Fibroblast of skin of abdomen (primary cell): ENCODE data around the gene DNMT1.
"Not testable (repeated sequence)": the region's sequence is repeated elsewhere in the genome, so short reads cannot be mapped to it uniquely, and the experiment has no call there.

Experiments
- DNase-seq: peaks from one replicate; pipeline ENCODE4 v3.0.0-alpha.2; 2013

DNMT1 gene

GRCh38 chr19:10220695-10221094 is 25.9 kb upstream of the DNMT1 start:
- DNase-seq = no peak

DNA sequence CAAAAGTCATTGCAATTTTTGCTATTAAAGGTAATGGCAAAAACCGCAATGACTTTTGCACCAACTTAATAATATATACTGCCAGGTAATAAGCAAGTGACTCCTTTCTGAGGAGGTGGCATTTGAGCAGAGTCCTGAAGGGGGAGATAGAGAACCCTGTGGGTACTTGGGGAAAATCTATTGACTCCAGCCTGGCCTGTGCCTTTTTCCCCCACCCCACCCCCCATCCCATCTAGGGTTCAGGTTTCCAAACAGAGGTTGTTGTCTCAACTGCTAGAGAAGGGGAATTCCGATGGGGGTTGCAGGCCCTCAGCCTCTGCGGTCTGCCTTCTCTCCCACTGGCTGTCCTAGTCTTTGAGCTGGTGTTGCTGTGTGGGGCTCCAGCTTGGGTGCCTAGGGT is 24.9 kb upstream of the DNMT1 start:
- peak; percentile 77 for DNase-seq

DNA sequence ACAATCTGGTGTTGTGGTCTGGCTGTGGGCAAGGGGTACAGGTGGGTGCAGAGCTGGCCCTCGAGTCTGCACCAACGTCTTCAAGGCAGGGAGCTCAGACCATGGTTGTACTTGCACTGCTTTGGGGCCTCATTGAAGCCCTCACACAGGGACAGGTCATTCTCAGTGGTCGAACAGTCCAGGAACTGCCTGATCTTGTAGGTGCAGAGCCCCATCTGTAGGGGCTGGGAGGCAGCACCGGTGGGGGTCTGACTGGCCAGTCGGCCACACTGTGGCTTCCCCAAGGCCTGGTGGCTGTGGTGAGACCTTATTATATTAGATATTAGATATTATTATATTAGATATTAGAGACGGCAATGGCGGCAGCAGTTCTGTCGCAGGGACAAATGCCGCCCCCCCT is 22.3 kb upstream of the DNMT1 start:
- DNase-seq = no peak

DNA sequence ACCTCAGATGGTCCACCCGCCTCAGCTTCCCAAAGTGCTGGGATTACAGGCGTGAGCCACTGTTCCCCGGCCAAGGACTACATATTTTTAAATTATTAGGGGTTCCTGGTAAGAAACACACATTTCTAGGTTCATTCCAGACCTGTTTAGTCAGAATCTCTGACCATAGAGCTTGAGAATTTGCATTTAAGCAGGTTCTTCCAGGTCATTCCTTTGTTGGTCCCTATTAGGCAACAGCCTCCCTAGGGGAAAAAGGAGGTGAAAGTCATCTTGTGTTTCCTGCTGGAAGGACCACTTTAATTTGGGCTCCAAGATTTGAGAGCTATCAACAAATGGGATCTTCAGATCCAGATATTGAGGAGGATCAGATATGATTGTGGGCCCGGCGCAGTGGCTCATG is 20.0 kb upstream of the DNMT1 start:
- peak; percentile 61 for DNase-seq

- DNase-seq = no peak
Observed at GRCh38 chr19:10211691-10212090, 16.9 kb upstream of the DNMT1 start.

DNA sequence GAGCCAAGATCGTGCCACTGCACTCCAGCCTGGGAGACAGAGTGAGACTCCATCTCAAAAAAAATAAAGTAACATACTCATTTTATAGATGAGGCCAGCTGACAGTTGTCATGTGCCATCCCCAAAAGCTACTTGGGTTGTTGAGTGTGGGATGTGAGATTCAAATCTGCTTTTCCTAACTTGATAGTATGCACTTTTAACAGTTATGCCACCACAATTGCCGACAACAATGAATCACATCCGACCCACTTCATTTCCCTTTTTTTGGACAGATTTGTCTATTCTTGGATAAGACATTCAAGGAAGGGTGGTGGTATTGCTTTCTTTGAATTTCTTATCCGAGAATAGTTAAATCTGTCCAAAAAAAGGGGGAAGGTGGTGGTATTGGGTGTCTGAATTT is 16.3 kb upstream of the DNMT1 start:
- DNase-seq = no peak

DNA sequence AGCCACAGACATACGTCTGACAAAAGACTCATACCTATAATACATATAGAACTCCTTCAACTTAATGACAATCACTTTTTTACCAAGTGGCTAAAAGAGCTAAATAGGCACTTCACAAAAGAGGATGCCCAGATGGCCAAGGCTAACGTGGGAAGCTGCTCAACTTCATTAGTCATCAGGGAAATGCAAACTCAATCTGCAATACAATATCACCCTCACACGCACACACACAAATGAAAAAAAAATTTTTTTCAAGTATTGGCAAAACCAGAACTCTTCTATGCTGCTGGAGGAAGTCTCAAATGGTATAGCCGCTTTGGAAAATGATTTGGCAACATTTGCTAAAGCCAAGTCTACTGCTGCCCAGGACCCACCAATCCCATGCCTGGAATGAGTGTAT is 14.6 kb upstream of the DNMT1 start:
- DNase-seq = peak; percentile 21

DNA sequence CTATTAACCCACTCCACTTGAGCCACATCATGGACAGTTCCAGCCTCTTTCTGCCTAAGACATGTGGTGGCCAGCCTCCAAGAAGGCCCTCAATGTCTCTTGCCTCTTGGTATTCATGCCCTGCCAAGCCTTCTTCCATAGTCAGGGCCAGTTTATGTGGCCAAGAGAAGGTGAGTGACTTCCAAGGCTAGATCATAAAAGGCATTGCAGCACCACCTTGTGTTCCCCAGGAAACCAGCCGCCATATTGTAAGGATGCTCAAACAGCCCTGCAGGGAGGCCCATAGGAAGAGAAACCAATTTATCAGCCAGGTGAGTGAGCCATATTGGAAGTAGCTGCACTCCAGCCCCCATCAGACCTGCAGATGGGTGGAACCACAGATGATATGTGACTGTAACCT is 12.3 kb upstream of the DNMT1 start:
- DNase-seq = no peak

DNA sequence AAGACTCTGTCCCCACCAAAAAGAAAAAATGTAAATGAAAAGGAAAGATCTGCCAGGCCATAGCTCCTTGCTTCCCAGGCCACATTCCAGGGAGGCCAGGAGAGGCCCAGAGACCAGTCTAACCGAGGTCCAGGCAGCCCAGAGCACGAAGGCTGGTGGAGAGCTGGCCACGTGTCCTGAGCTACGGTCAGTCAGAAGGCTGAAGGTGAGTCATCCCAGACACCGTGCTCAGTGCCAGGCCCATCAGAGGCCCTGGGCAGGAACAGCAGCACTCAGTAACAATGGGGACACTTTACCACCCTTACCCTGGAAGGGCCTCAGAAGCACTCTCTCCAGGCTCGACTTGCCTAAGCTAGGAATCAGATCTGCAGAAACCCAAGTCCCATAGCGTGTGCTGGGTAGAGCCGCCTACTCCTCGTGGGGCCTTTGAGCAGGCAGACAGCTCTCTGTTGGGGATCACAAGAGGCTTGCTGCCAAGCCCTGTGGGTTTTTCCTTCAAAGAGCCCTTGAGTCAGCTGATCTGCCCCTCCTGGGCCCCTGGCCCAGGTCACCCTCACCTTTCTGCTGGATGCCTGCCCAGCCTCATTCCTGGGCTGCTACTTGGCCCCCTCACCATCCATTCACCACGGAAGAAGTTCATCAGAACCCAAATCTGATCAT is 11.6 kb upstream of the DNMT1 start:
- DNase-seq = no peak

GRCh38 chr19:10205636-10206035 is 10.9 kb upstream of the DNMT1 start:
- DNase-seq = no peak

GRCh38 chr19:10203686-10204085 is 8.9 kb upstream of the DNMT1 start:
- DNase-seq = no peak

- no peak for DNase-seq
Observed at GRCh38 chr19:10201176-10201575, 6.4 kb upstream of the DNMT1 start.

- not testable (repeated sequence) for DNase-seq
Observed at GRCh38 chr19:10200101-10200500, 5.3 kb upstream of the DNMT1 start.

DNA sequence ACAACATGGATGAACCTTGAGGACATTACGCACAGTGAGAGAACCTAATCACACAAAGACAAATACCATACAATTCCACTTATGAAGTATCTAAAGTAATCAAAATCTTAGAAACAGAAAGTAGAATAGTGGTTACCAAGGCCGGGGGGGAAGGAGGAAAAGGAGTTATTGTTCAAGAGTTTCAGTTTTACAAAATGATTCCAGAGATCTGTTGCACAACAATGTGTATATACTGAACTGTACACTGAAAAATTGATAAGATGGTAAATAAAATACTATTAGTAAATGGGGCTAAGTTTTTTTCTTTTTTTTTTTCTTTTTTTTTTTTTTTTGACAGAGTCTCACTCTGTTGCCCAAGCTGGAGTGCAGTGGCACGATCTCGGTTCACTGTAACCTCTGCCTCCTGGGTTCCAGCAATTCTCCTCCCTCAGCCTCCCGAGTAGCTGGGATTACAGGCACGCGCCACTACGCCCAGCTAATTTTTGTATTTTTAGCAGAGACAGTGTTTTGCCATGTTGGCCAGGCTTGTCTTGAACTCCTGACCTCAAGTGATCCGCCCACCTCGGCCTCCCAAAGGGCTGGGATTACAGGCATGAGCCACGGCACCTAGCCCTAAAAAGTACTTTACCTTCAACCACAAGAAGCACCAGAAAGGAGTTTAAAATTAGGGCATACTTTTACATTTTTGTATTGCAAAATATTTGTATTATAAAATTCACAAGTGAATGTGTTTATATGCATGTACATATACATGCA is 4.3 kb upstream of the DNMT1 start:
- not testable (repeated sequence) for DNase-seq

- DNase-seq = no peak
Observed at GRCh38 chr19:10195199-10195519, 406 bp upstream of the DNMT1 start.

- peak; percentile 49 for DNase-seq
Observed at GRCh38 chr19:10193790-10194499, 808 bp downstream of the DNMT1 start.

DNA sequence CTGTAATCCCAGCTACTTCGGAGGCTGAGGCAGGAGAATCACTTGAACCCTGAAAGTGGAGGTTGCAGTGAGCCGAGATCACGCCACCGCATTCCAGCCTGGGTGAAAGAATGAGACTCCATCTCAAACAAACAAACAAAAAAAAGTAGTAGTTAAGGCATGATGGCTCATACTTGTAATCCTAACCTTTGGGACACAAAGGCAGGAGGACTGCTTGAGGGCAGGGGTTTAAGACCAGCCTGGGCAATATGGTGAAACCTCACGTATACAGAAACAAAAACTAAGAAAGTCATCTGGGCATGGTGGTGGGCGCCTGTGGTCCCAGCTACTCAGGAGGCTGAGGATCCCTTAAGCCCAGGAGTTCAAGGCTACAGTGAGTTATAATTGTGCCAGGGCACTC is 1.8 kb downstream of the DNMT1 start:
- no peak for DNase-seq

DNA sequence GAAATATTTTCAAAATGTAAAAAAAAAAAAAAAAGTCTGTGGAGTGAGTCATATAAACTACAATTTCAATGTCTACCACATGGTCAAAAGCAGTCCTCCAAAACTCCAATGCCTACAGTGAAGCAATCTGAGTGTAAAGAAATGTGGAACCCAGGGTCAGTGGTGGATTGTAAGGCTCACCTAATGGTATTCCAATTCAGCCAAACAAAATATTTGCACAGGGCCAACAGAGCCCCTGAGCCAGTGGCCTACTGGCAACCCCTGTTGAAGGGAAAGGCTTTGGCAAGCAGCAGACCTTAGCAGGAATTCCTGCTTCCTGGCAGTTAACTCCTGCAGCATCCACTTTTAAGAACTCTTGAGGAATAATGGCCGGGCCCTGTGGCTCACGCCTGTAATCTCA is 3.4 kb downstream of the DNMT1 start:
- peak; percentile 57 for DNase-seq

DNA sequence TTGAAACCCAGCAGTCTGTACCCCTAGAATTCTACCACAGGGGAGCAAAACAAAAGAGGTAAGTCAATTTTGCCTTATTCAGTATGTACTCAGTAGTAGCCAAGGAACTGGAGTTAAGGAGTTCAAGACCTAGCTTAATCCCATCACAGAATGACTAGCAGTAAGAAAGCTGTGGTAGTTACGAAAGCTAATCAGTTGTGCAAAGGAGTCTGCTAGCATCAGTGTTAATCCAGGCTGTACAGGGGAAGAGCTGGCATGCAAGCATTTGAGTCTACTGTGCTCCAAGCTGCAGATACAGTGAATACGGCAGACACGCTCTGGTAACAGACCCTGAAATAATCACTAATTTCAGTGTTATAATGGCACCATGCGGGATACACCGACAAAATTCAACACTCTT is 4.7 kb downstream of the DNMT1 start:
- no peak for DNase-seq

GRCh38 chr19:10189616-10190015 is 5.1 kb downstream of the DNMT1 start:
- DNase-seq = no peak

GRCh38 chr19:10187315-10187714 is 7.4 kb downstream of the DNMT1 start:
- DNase-seq = no peak

- no peak for DNase-seq
Observed at GRCh38 chr19:10184636-10185035, 10.1 kb downstream of the DNMT1 start.

DNA sequence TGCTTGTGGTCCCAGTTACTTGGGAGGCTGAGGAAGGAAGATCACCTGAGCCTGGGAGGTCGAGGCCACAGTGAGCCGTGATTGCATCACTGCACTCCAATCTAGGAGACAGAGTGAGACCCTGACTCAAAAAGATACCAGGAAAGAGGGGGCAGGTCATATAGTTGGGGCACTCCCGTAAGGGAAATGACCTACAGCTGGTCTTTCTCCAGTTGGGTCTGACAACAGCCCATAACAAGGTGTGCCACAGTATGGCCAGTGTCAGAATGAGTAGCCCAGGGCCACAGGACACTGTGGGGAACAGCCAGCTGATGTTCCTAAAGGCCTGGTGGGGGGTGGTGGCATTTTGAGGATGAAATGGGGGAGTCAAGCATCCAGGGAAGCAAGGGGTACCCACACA is 10.8 kb downstream of the DNMT1 start:
- no peak for DNase-seq

GRCh38 chr19:10182847-10183246 is 11.9 kb downstream of the DNMT1 start:
- DNase-seq = no peak
